Stimulated activated naive CD8-positive, alpha-beta T cell treated with anti-CD3 and anti-CD28 coated beads, Interleukin-15, Interleukin-2, amounts not matched to agents 100 ng/mL and 50 ng/mL, for 24 hours (primary cell): ENCODE results near the gene GJA5.
A peak's percentile ranks its signal among the peaks of the same experiment; 100 is the strongest.

Experiments used
- H3K27ac Mint-ChIP-seq: one replicate; pipeline ENCODE4 v1.8.0; 2021; ENCODE audit warnings: mild to moderate bottlenecking, mixed read lengths
- H3K27me3 Mint-ChIP-seq: one replicate; pipeline ENCODE4 v1.8.0; 2021; ENCODE audit warnings: mixed read lengths
- H3K36me3 Mint-ChIP-seq: one replicate; pipeline ENCODE4 v1.8.0; 2021; ENCODE audit warnings: low read depth, mixed read lengths
- H3K4me1 Mint-ChIP-seq: one replicate; pipeline ENCODE4 v1.8.0; 2021; ENCODE audit warnings: low read depth, mixed read lengths
- H3K4me3 Mint-ChIP-seq: one replicate; pipeline ENCODE4 v1.8.0; 2021; ENCODE audit warnings: mild to moderate bottlenecking, mixed read lengths
- H3K9me3 Mint-ChIP-seq: one replicate; pipeline ENCODE4 v1.8.0; 2021; ENCODE audit warnings: mixed read lengths

The GJA5 gene

DNA sequence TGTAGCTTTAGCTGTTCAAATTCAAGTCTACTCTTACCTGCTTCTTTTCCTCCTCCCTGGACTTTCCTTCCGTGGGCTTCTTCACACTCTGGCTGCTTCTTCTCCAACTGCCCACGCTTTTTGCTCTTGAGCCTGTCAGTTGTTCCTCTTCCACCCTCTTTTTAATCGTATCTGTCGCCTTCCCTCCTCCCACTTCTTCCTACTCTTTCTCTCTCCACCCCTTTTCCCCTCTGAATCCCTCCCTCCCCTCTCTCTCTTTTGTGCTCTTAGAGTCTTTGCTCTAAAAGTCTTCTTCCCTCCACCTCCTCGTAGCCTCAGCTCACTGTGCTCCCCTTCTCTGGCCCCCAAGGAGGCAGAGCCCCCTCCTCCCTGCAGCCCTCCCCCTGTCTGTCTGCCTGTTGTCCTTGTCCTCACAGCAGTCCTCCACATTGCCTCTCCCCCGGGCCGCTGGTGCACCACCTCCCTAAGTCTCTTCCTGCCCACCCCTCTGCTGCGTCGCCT is 12.9 kb upstream of the GJA5 start:
- no peaks in the 10 kb centered on the region for H3K36me3 Mint-ChIP-seq
- H3K27ac Mint-ChIP-seq = no peak overlapping the region
- H3K27me3 Mint-ChIP-seq = peaks cover 24% of the 10 kb centered on the region
- peaks cover 8% of the 10 kb centered on the region for H3K4me1 Mint-ChIP-seq
- H3K9me3 Mint-ChIP-seq = no peaks in the 10 kb centered on the region
- H3K4me3 Mint-ChIP-seq = no peak overlapping the region

DNA sequence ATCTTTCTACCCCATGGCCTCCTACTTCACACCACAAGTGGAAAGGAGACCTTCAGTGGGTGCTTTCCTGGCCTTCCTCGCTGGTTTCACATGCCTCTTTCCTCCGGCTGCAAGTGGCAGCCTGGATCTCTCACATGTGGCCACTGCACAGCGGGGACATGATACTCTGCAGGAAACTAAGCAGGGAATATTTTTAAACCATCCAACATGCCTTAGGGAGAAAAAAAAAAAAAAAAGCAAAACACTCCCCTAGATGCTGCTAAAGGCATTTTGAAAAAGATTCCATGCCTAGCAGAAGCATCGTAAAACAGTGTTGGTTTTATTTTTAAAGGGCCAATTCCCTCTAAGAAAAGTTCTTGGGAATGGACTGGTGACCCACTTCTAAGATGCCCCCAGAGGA is 12.2 kb upstream of the GJA5 start:
- no peaks in the 10 kb centered on the region for H3K36me3 Mint-ChIP-seq
- H3K4me1 Mint-ChIP-seq = peaks cover 8% of the 10 kb centered on the region
- H3K27me3 Mint-ChIP-seq = peaks cover 24% of the 10 kb centered on the region
- H3K9me3 Mint-ChIP-seq = no peaks in the 10 kb centered on the region
- no peak overlapping the region for H3K4me3 Mint-ChIP-seq
- no peak overlapping the region for H3K27ac Mint-ChIP-seq

DNA sequence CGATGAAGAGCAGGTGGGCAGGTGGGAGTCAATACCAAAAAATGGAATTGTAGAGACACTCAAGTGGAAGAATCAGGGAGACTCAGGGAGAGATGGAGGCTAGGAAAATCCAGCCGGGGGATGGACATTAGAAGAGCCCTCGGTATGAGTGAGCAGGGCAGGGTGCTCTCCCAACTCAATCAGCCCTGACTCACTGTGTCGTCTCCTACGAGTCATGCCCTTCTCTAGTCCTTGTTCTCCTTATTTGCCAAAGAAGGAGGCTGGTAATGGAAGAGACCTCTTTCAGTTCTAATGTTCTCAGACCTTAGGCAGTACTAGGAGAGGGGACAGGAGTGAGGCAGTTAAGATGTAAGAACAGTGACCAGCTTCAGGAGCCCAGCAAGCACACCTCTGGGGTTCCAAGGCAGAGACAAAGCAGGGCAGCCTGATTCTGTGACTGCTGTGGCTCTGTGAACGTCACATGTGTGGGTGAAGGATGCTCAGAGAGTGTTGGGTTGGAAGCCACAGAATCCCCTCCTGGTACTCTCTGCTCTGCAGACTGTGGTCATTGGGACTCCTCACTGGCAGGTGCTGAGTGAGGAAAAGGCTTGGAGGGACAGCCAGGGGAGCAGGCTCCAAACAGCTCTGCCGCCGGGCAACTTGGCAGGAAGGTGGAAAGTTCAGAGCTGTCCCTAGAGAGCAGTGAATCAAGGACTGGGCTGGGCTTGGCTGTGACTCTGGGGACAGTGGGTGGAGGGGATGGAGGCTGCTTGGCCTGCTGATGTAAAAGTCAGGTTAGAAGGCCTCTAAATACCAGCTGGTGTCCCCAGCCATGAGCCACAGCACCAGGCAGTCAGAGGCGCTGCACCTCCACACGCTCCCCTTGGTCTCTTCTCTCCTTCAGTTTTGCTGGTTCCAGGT is 11.1 kb upstream of the GJA5 start:
- Mint-ChIP-seq H3K4me3 (no peak overlapping the region), H3K27me3 (peaks cover 23% of the 10 kb centered on the region)

DNA sequence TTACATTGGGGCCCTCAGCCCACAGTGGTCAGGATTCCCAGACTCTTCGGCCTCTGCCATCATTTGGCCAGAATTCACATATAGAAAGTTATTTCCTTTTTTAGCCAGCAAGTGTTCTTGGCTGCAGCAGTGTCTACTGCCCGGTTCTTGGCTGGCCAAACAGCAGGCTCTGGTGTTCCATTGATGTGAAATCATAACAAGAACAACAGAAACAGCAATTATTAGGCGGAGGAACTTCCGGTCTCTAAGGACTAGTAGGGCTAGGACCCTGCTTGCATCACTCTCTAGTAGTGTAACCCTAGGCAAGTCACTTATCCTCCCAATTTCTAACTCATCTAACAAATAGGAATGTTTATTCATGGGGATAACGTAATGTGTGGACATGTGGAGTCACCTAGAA is 8.7 kb upstream of the GJA5 start:
- Mint-ChIP-seq H3K27ac (no peak overlapping the region), H3K4me3 (no peak overlapping the region), H3K27me3 (peaks cover 17% of the 10 kb centered on the region), H3K9me3 (no peaks in the 10 kb centered on the region), H3K36me3 (no peaks in the 10 kb centered on the region), H3K4me1 (peaks cover 9% of the 10 kb centered on the region)

More for the DNA sequence above, 11.1 kb upstream of the GJA5 start:
- Mint-ChIP-seq H3K36me3 (no peaks in the 10 kb centered on the region), H3K27ac (peak overlapping the region; percentile 26), H3K4me1 (peaks cover 8% of the 10 kb centered on the region), H3K9me3 (no peaks in the 10 kb centered on the region)

DNA sequence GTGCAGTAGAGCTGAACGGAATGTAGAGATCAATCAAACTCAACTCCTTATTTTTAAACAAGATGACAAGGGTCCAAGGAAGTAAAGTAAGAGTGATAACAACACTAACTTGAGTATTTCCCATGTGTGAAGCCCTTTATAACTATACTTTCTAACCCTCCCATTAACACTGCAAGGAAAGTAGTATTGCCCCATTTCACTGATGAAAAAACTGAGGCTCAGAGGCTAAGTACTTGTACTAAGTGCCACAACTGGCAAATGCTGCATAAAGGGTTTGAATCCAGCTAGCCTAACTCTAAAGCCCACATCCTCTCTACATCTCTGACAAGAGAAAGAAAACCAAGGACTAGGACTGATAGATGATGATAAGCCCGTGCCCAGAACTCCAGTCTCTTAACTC is 8.2 kb upstream of the GJA5 start:
- Mint-ChIP-seq H3K4me3 (no peak overlapping the region), H3K9me3 (no peaks in the 10 kb centered on the region), H3K27ac (no peak overlapping the region), H3K27me3 (peaks cover 12% of the 10 kb centered on the region), H3K36me3 (no peaks in the 10 kb centered on the region), H3K4me1 (peaks cover 12% of the 10 kb centered on the region)

DNA sequence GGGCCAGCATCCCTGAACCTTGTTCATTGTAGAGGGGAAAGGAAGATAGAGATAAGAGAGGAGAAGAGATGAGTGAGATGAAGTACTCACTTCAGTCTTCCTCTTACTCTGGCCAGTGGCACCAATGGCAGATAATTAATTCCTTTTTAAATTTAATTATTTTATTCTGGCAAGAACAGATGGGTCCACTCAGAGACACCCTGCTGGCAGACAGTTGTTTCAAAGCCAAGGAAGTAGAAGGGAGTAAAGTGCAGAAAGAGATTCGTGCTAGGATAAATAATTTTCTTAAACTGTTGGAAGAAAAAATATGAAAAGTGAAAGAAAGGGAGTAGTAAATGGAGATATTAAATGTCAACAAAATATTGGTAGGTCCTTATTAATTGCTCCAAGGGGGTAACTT is 7.7 kb upstream of the GJA5 start:
- Mint-ChIP-seq H3K4me1 (peaks cover 14% of the 10 kb centered on the region), H3K9me3 (no peaks in the 10 kb centered on the region)

DNA sequence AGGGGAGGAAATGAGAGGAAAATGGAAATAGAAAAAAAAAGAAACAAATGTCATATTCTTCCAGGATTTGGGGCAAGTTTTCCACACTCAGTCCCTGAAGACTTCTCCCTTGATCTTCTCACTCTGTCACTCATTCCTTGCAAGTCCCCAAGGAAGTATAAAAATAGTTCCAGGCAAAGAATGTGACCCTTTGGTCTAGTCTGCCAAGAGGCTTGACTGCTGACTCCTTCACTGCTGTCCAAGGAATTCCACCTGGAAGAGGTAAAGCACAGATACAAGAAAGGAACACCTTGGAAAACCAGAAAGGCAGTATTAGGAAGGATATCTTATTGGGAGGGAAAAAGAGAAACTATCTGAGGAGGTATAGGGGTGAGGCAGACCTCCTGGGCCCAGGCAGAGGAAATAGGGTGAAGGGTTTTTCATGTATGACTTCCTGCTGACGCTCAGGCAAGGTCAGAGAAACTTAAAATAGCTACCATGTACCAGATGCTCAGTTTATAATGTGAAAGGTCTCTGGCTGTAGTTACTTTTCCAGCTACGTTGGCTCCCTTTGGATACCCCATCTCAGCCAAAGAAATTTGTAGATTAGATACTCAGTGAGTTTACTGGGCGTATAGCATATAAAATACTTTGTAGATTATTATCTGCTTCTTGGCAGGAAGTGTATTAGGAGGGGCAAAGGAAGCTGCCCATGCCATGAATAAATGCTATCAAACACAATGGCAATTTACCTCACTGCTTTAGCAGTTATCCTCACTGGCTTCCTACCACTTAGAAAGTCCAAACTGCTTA is 2.0 kb upstream of the GJA5 start:
- peak overlapping the region; percentile 77 for H3K27ac Mint-ChIP-seq
- H3K4me3 Mint-ChIP-seq = no peak overlapping the region
- peaks cover 24% of the 10 kb centered on the region for H3K4me1 Mint-ChIP-seq
- H3K9me3 Mint-ChIP-seq = no peaks in the 10 kb centered on the region
- no peaks in the 10 kb centered on the region for H3K27me3 Mint-ChIP-seq
- no peaks in the 10 kb centered on the region for H3K36me3 Mint-ChIP-seq

More for the DNA sequence above, 7.7 kb upstream of the GJA5 start:
- peaks cover 7% of the 10 kb centered on the region for H3K27me3 Mint-ChIP-seq
- H3K4me3 Mint-ChIP-seq = no peak overlapping the region
- no peak overlapping the region for H3K27ac Mint-ChIP-seq
- no peaks in the 10 kb centered on the region for H3K36me3 Mint-ChIP-seq

DNA sequence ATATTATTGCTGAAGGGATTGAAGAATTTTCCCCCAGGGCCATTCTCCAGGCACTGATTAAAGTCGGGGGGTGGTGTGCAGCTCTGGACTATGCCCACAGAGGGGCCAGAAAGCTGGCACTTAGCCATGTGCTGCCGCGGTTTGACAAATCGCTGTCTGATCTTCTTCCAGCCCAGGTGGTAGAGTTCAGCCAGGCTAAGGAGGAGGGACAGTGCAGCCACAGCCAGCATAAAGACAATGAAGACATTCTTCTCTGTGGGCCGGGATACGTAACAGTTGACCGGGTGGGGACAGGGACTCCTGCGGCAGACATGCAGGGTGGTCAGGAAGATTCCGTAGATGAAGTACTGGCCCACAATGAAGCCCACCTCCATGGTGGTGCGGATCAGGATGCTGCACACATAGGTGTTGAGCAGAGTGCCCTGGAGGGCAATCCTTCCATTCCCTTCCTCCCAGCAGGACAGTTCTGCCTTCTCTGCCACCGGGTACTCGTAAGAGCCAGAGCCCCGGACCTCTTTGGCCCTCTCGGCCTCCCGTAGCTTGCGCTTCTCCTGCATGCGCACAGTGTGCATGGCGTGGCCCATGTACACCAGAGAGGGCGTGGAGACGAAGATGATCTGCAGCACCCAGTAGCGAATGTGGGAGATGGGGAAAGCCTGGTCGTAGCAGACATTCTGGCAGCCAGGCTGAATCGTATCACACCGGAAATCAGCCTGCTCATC is 1.9 kb downstream of the GJA5 start:
- Mint-ChIP-seq H3K36me3 (no peaks in the 10 kb centered on the region), H3K9me3 (no peaks in the 10 kb centered on the region), H3K4me3 (no peak overlapping the region), H3K27me3 (no peaks in the 10 kb centered on the region), H3K27ac (no peak overlapping the region), H3K4me1 (peaks cover 20% of the 10 kb centered on the region)

DNA sequence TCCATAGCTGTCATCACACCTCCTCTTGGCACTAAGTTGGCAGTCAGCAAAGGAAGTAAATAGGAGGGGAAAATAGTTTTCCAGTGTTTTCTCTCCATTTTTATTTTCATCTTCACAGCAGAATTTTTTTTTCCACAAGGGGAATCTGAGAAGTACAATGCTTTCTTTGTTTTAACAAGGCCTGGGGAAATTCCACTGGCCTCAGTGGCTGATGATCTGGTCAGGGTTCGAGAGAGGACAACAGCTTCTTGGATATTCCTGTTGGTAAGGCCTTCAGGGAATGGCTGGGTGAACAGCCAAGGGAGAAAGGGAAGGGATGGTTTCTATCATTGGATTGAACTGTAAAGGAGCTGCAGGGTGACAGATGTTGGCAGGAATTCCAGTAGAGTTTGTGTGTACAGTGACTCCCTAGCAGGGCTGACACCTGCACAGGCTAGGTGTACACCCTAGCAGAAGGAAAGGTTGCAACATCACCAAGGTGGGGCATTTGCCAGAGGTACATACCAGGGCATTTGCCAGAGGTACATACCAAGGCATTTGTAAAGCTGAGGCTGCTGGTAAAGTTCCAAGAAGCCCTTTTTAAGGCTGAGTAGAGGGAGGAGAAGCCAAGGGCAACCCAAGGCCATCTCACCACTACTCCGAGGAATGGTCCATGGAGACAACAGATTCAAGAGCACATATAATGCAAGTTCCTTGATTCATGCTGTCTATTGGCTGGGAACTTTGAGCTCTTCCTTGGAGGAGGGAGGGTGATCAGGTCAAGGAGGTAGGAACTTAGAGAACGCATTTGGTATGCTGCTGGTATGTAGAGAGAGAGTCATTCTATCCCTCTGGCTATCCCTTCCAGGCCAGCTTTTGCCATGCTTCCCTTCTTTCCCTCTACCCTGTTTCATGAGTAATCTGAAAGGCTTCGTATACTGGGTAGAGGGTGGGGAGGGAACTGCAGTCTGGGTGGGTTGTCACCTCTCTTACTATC is 3.1 kb downstream of the GJA5 start:
- Mint-ChIP-seq H3K9me3 (no peaks in the 10 kb centered on the region), H3K27ac (no peak overlapping the region), H3K36me3 (no peaks in the 10 kb centered on the region), H3K4me3 (no peak overlapping the region), H3K27me3 (no peaks in the 10 kb centered on the region), H3K4me1 (peaks cover 9% of the 10 kb centered on the region)

DNA sequence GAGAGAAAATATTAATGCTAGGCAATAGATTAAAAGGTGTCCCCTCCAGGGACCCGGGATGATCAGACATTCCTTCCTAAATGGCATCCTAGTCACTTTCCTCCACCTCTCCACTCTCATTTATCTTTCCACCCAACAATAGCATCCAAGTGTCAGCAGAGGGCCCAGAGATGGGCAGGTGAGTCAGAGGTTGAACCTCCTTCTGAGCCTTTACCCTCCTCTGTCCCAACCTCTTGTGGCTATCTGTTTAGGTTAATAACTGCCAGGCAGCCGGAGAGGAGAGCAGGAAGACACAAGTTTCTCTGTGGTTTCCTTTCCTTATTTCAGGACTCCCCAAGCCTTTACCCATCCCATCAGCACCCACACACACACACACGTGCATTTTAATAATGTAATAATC is 4.1 kb downstream of the GJA5 start:
- Mint-ChIP-seq H3K27ac (no peak overlapping the region), H3K27me3 (no peaks in the 10 kb centered on the region), H3K4me1 (no peaks in the 10 kb centered on the region)

DNA sequence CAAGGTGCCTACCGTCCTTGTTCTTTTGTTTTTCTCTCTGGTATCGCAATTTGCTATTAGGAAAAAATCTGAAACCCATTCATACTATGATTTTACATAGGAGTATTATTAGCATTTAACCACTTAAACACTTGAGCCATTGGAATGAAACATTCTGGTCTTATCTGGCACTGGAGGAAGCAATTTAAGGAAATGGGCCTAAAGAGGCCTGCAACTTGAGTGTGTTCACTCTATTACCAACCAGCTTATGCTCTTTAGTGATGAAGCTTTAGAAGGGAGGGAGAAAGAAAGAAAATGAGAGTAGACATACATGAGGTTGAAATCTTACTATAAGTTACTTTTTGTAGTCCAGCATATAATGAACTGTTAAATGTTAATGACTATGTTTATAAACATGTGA is 5.7 kb downstream of the GJA5 start:
- Mint-ChIP-seq H3K4me1 (no peaks in the 10 kb centered on the region), H3K27ac (no peak overlapping the region), H3K9me3 (no peaks in the 10 kb centered on the region), H3K4me3 (no peak overlapping the region), H3K27me3 (no peaks in the 10 kb centered on the region), H3K36me3 (no peaks in the 10 kb centered on the region)

More for the DNA sequence above, 4.1 kb downstream of the GJA5 start:
- H3K9me3 Mint-ChIP-seq = no peaks in the 10 kb centered on the region
- H3K4me3 Mint-ChIP-seq = no peak overlapping the region
- H3K36me3 Mint-ChIP-seq = no peaks in the 10 kb centered on the region

DNA sequence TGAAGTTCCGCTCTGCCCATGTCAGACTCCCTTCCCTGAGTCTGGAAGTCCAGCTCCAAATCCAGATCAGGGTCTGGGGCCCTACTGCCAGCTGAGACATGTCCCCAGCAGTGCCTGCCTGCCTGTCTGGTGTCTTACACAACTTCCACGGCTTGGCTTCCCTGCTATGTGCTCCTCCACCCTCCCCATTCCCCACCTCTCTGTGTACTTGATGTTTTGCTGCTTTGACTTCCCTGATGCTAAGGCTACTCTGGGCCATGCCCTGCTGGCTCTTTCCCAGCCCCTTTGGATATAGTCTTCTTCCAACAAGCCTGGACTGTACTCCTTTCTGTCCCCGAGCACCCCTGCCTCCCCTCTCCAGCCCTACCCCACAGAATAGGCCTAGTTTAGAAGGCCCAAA is 7.3 kb downstream of the GJA5 start:
- H3K36me3 Mint-ChIP-seq = no peaks in the 10 kb centered on the region
- no peaks in the 10 kb centered on the region for H3K9me3 Mint-ChIP-seq
- H3K27me3 Mint-ChIP-seq = no peaks in the 10 kb centered on the region
- H3K4me3 Mint-ChIP-seq = no peak overlapping the region
- H3K27ac Mint-ChIP-seq = no peak overlapping the region
- H3K4me1 Mint-ChIP-seq = no peaks in the 10 kb centered on the region

DNA sequence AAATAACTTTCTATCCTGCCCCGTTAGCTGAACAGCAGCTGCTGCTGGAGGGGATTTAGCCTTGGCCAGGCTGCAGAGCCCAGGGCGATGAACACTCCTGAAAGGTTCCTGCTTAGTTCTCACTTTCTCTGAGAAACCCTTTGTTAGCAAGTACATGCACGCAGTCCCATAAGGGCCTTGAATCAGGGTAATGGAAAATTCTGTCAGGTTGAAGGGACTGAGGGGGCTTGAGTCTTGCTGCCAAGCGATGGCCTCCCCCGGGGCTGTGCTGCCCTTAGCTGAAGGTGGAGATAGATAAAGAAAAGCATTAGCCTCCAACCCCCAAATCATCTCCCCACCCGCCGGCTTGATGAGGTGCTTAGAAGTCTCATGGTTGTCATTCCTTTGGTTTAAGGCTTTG is 7.9 kb downstream of the GJA5 start:
- H3K9me3 Mint-ChIP-seq = no peaks in the 10 kb centered on the region
- no peak overlapping the region for H3K27ac Mint-ChIP-seq
- no peak overlapping the region for H3K4me3 Mint-ChIP-seq
- H3K27me3 Mint-ChIP-seq = no peaks in the 10 kb centered on the region
- no peaks in the 10 kb centered on the region for H3K36me3 Mint-ChIP-seq
- H3K4me1 Mint-ChIP-seq = no peaks in the 10 kb centered on the region

DNA sequence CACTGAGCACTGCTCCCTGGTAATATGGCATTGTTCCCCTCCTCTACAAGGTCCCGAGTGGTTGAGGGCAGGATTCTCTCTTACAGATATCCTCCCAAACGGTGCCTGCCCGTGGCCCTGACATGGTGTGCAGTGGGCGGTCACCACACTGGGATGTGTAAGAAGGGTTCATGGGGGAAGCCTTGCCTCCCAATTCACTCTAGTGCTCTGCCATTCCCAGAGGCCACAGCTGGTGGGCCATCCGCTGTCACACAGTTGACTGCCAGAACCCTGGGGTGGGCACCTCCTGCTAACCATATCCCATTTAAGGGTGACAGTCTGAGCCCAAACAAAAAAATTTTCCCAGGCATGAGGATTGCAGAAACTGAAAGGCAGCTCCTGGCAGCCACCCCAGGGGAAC is 9.1 kb downstream of the GJA5 start:
- Mint-ChIP-seq H3K27ac (no peak overlapping the region), H3K9me3 (no peaks in the 10 kb centered on the region), H3K4me3 (no peak overlapping the region), H3K36me3 (no peaks in the 10 kb centered on the region), H3K27me3 (peaks cover 2% of the 10 kb centered on the region), H3K4me1 (no peaks in the 10 kb centered on the region)
